BJ (cell line): ENCODE measurements around the gene PLCG1. TPM values are rescaled to one million over a fixed set of nuclear protein-coding genes. Genes with fewer than 3 reads are reported as not detected.

Source experiments
- CTCF ChIA-PET: fragments of 350-600 bp; formaldehyde crosslinking; extraction: SDS; loops from one replicate; lab custom pipeline; 2021; ENCODE audit warnings: antibody characterized with exemption, inconsistent platforms; lab: Yijun Ruan, JAX
- POLR2A ChIA-PET: fragments of 300-600 bp; sonication (Branson Sonifier 250); formaldehyde crosslinking; extraction: SDS; loops from one replicate; lab custom pipeline; 2021; ENCODE audit warnings: antibody characterized with exemption; lab: Charles Lee
- DNase-seq: peaks from one replicate; pipeline ENCODE4 v3.0.0-alpha.2; 2011; ENCODE audit warnings: low read depth
- H3K27me3 ChIP-seq: 2 replicates; pipeline ENCODE4 v1.6.0; 2011; ENCODE audit warnings: low read length; ENCODE audit not compliant: control insufficient read depth, insufficient read depth
- H3K36me3 ChIP-seq: 2 replicates; pipeline ENCODE4 v1.5.1; 2011; ENCODE audit warnings: low read length; ENCODE audit not compliant: control insufficient read depth, insufficient read depth
- H3K4me3 ChIP-seq: 2 replicates; pipeline ENCODE4 v1.5.1; 2011; ENCODE audit warnings: low read depth, mild to moderate bottlenecking, control low read depth, low read length
- polyA plus RNA-seq: library from polyadenylated mRNA; depleted of rRNA; stranded (reverse); fragments of >200 nt; gene quantifications from 2 replicates; pipeline ENCODE4 v1.2.3, GENCODE V29; 2011
- TF ChIP-seq, protein P1 (sequence below): IDR thresholded peaks from 2 replicates; pipeline ENCODE4 v1.5.1; 2011; ENCODE audit warnings: low read depth, mild to moderate bottlenecking, control low read depth, inconsistent platforms, low read length, moderate library complexity; ENCODE audit not compliant: insufficient read depth

Gene PLCG1
- polyA plus RNA-seq, 1 experiment, result 46.5 TPM

DNA sequence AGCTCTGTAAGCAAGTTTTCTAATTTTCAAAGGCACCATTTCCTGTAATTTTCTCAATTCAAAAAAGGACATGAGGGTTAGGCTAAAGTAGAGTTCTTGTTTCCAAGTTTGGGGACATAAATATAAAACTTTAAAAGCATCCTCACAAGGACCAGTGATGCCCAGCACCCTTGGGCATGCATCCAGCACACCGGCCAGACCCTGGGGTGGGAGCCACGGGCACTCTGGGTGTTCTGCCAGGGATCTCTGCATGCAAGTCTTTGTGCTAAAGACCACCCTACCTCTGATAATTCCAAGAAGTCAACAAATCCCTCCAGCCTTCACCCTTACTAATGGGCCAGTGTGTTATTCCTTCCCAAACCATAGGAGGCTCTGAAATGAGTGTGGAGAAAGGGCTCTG lies 46.5 kb downstream of the PLCG1 start:
- DNase-seq, result no peak
- Histone ChIP-seq H3K4me3 (no peak overlapping the region), H3K27me3 (no peaks in the 10 kb centered on the region), H3K36me3 (peaks cover 10% of the 10 kb centered on the region)
- TF ChIP-seq, protein P1, sequence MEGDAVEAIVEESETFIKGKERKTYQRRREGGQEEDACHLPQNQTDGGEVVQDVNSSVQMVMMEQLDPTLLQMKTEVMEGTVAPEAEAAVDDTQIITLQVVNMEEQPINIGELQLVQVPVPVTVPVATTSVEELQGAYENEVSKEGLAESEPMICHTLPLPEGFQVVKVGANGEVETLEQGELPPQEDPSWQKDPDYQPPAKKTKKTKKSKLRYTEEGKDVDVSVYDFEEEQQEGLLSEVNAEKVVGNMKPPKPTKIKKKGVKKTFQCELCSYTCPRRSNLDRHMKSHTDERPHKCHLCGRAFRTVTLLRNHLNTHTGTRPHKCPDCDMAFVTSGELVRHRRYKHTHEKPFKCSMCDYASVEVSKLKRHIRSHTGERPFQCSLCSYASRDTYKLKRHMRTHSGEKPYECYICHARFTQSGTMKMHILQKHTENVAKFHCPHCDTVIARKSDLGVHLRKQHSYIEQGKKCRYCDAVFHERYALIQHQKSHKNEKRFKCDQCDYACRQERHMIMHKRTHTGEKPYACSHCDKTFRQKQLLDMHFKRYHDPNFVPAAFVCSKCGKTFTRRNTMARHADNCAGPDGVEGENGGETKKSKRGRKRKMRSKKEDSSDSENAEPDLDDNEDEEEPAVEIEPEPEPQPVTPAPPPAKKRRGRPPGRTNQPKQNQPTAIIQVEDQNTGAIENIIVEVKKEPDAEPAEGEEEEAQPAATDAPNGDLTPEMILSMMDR, result no peak
- POLR2A ChIA-PET, result no interaction called here
- CTCF ChIA-PET, result interaction anchor here (1.3 kb wide), 1 partner anchor 49 kb away, joined by 4 read pairs; no protein-coding TSS in a partner anchor

DNA sequence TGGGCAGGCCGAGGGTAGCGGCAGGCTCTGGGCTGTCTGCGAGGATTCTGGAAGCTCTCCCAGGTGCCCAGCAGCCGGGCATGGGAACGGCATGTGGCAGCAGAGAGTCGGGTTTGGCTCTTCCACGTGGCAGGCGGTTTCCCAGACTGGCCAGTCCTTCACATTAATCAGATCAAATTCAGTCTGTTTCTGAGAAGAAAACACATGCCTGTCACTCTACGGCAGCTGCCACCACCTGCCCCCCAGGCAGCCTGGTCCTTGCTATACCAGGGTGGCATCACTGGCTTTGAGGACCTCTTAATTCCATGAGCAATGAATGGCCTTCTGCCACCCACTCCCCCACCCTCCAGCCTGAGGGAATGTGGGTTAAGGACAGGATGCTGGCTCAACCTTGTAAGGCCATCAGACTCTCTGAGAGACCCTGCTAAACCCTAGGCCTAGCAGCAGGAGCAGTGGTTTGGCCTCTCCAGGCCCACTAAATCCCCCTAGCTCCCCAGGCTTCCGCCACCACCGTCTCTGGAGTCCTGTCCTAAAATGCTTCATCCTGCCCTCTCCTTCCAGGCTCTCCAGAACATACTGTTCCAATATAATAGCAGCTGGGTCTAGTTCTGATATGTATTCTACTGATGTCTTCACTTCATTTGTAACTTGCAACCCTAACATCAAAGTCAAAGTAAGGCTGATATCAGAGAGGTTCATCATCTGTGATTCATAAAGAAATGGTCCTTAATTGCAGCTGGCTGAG lies 47.8 kb downstream of the PLCG1 start:
- DNase-seq, result no peak
- peaks cover 10% of the 10 kb centered on the region for H3K36me3 ChIP-seq
- POLR2A ChIA-PET, result no interaction called here
- H3K27me3 ChIP-seq, result no peaks in the 10 kb centered on the region
- CTCF ChIA-PET, result no interaction called here
- TF ChIP-seq, protein P1, result no peak
- no peak overlapping the region for H3K4me3 ChIP-seq

GRCh38 chr20:41187668-41188067 lies 50.3 kb downstream of the PLCG1 start:
- POLR2A ChIA-PET, result no interaction called here
- CTCF ChIA-PET, result interaction anchor here (1.2 to 1.7 kb wide), 4 partner anchors 10 to 153 kb away, joined by 3 to 5 read pairs (median 3); partner anchors contain the start of gene LPIN3
- Histone ChIP-seq H3K36me3 (peaks cover 8% of the 10 kb centered on the region), H3K4me3 (no peak overlapping the region), H3K27me3 (no peaks in the 10 kb centered on the region)
- no peak for DNase-seq
- TF ChIP-seq, protein P1, result no peak

DNA sequence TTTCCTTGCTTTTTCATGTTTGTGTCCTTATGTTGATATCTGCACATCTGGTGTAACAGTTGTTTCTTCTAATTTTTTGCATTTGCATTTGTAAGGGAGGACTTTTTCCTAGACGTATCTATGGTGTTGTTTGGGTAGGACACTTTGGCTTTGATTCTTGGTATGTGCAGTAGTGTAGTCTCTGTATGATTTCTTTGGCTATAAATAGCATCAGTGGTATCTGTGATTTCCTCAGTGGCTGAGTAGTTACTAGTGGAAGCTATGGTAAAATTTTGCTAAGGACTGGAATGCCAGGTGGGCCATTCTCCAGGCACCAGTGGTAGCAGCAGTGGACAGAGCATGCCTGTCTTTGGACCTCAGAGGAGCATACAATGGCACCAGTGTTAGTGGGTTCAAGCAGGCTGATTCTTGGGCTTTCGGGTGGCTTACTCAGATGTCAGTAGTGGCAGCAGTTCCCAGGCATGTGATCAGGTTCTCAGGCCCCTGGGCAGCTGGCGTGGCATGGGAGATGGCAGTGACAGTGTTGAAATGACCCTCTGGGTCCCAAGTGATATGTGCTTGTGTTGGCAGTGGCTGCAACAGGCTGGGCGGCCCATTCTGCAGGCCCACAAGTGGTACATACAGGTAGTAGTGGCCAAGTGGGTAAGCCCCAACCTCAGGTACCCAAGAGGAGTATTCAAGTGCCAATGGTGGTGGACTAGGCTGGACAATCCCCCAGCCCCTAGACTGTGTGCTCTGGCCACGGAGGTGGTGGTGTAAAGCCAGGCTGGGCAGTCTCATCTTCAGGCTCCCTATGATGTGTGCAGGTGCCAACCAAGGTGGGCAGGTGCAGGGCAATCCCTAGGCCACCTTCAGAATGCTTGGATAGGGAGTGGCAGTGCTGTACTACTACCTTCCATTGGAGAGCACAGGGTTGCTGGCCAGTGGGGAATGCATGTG lies 54.5 kb downstream of the PLCG1 start:
- H3K27me3 ChIP-seq, result no peaks in the 10 kb centered on the region
- H3K4me3 ChIP-seq, result no peak overlapping the region
- no peak for DNase-seq
- TF ChIP-seq, protein P1, result no peak
- peaks cover 7% of the 10 kb centered on the region for H3K36me3 ChIP-seq
- POLR2A ChIA-PET, result no interaction called here
- CTCF ChIA-PET, result interaction anchor here (0.7 to 1.7 kb wide), 2 partner anchors 21 to 91 kb away, joined by 3 to 4 read pairs; no protein-coding TSS in a partner anchor

GRCh38 chr20:41192575-41192974 lies 55.2 kb downstream of the PLCG1 start:
- no peaks in the 10 kb centered on the region for H3K27me3 ChIP-seq
- ChIA-PET CTCF (interaction anchor here (1.7 kb wide), 1 partner anchor 22 kb away, joined by 4 read pairs; no protein-coding TSS in a partner anchor), POLR2A (no interaction called here)
- no peak for DNase-seq
- TF ChIP-seq, protein P1, result no peak
- peaks cover 7% of the 10 kb centered on the region for H3K36me3 ChIP-seq
- no peak overlapping the region for H3K4me3 ChIP-seq
